NCI-H1048 (cell line): ENCODE data around the gene SEPTIN7.

Experiments used
- DNase-seq: peaks from one replicate; lab custom pipeline; 2025; lab: John Stamatoyannopoulos, UW

SEPTIN7 gene

GRCh38 chr7:35839860-35840854, 39.3 kb downstream of the SEPTIN7 start:
- no peak for DNase-seq

- DNase-seq = no peak
These were observed 46.1 kb downstream of the SEPTIN7 start for GRCh38 chr7:35846816-35847412.

- DNase-seq = peak; percentile 9
These were observed 47.9 kb downstream of the SEPTIN7 start for GRCh38 chr7:35848725-35849124.

GRCh38 chr7:35849158-35849831, 48.4 kb downstream of the SEPTIN7 start:
- no peak for DNase-seq

- no peak for DNase-seq
These were observed 49.1 kb downstream of the SEPTIN7 start for GRCh38 chr7:35849954-35850353.
